ENCODE measurements around the gene FNTB.
A peak's percentile ranks its signal among the peaks of the same experiment; 100 is the strongest.

Gene FNTB

GRCh38 chr14:65095633-65096205 is 109.0 kb downstream of the FNTB start:
- no peak for DNase-seq

GRCh38 chr14:65096323-65097089 is 109.8 kb downstream of the FNTB start:
- DNase-seq = no peak

GRCh38 chr14:65098586-65098985 is 111.9 kb downstream of the FNTB start:
- no peak for DNase-seq

GRCh38 chr14:65100922-65101541 is 114.3 kb downstream of the FNTB start:
- DNase-seq = no peak

GRCh38 chr14:65101631-65102440 is 115.1 kb downstream of the FNTB start:
- DNase-seq = peak; percentile 15 to 57 (median 39)

GRCh38 chr14:65102441-65103149 is 115.9 kb downstream of the FNTB start, which contains the start of gene MAX:
Gene MAX, minus strand, starts transcription at chr14:65102517. Its CDS starts 178 bp downstream, at chr14:65102339.
- DNase-seq = peak; percentile 89 to 96 (median 95)

- no peak for DNase-seq
Observed at GRCh38 chr14:65103150-65103760, 116.6 kb downstream of the FNTB start.

- DNase-seq = no peak
Observed at GRCh38 chr14:65104791-65105190, 118.1 kb downstream of the FNTB start.

GRCh38 chr14:65106316-65106715 is 119.6 kb downstream of the FNTB start:
- DNase-seq = no peak

GRCh38 chr14:65106736-65107135 is 120.0 kb downstream of the FNTB start:
- no peak for DNase-seq

- no peak for DNase-seq
Observed at GRCh38 chr14:65107200-65107599, 120.5 kb downstream of the FNTB start.

GRCh38 chr14:65109357-65109756 is 122.7 kb downstream of the FNTB start:
- no peak for DNase-seq

- DNase-seq = no peak
Observed at GRCh38 chr14:65110525-65110924, 123.8 kb downstream of the FNTB start.
